ENCODE results near the gene ZNF213.
A peak's percentile ranks its signal among the peaks of the same experiment; 100 is the strongest.
"Not testable (repeated sequence)": the region's sequence is repeated elsewhere in the genome, so short reads cannot be mapped to it uniquely, and the experiment has no call there.

ZNF213 gene

GRCh38 chr16:3158510-3159314 is 23.9 kb downstream of the ZNF213 start:
- peak in 39 of 42 donors; percentile 27 to 86 (median 66) for DNase-seq

GRCh38 chr16:3161235-3162018 is 26.6 kb downstream of the ZNF213 start:
- DNase-seq = no peak
- intact Hi-C loops (cut with DNase I) = no loop called here

More at GRCh38 chr16:3158510-3159314, 23.9 kb downstream of the ZNF213 start:
- intact Hi-C loops (cut with DNase I) = no loop called here

GRCh38 chr16:3164121-3164991 is 29.5 kb downstream of the ZNF213 start:
- DNase-seq = no peak
- intact Hi-C loops (cut with DNase I) = no loop called here

- intact Hi-C loops (cut with DNase I) = no loop called here
- no peak for DNase-seq
Observed at GRCh38 chr16:3165111-3165822, 30.4 kb downstream of the ZNF213 start.

GRCh38 chr16:3166505-3166886 is 31.7 kb downstream of the ZNF213 start:
- no peak for DNase-seq
- intact Hi-C loops (cut with DNase I) = no loop called here

GRCh38 chr16:3168729-3169128 is 33.9 kb downstream of the ZNF213 start:
- intact Hi-C loops (cut with DNase I); DNase-seq: not testable (repeated sequence)

GRCh38 chr16:3170440-3171180 is 35.8 kb downstream of the ZNF213 start:
- intact Hi-C loops (cut with DNase I) = no loop called here
- DNase-seq = no peak

- DNase-seq = peak in 13 of 42 donors; percentile 18 to 69 (median 44)
Observed at GRCh38 chr16:3171181-3171854, 36.5 kb downstream of the ZNF213 start.

GRCh38 chr16:3171855-3172593 is 37.2 kb downstream of the ZNF213 start:
- intact Hi-C loops (cut with DNase I) = no loop called here
- DNase-seq = peak in 8 of 42 donors; percentile 23 to 62 (median 42)

More at GRCh38 chr16:3171181-3171854, 36.5 kb downstream of the ZNF213 start:
- intact Hi-C loops (cut with DNase I) = no loop called here

- intact Hi-C loops (cut with DNase I) = no loop called here
- no peak for DNase-seq
Observed at GRCh38 chr16:3173892-3174617, 39.2 kb downstream of the ZNF213 start.

GRCh38 chr16:3174618-3175148 is 39.9 kb downstream of the ZNF213 start:
- DNase-seq = no peak
- intact Hi-C loops (cut with DNase I) = no loop called here

- intact Hi-C loops (cut with DNase I) = no loop called here
- peak in 2 of 42 donors; percentile 22 to 30 for DNase-seq
Observed at GRCh38 chr16:3175157-3176093, 40.6 kb downstream of the ZNF213 start.

- no peak for DNase-seq
- intact Hi-C loops (cut with DNase I) = no loop called here
Observed at GRCh38 chr16:3179651-3180050, 44.8 kb downstream of the ZNF213 start.

- no peak for DNase-seq
- intact Hi-C loops (cut with DNase I) = no loop called here
Observed at GRCh38 chr16:3180445-3180878, 45.6 kb downstream of the ZNF213 start.

- intact Hi-C loops (cut with DNase I); DNase-seq: not testable (repeated sequence)
Observed at GRCh38 chr16:3182293-3182607, 47.4 kb downstream of the ZNF213 start.

Data from head of caudate nucleus (tissue), 42 donors.